Glutamatergic neuron (in vitro differentiated cells): ENCODE measurements around the gene MYO15A. TPM values are rescaled to one million over a fixed set of nuclear protein-coding genes. Genes with fewer than 3 reads are reported as not detected.

Experiments used
- DNase-seq: peaks from one replicate; pipeline ENCODE4 v3.0.0; 2022
- H3K27ac Mint-ChIP-seq: one replicate; pipeline ENCODE4 v1.8.0; 2020; ENCODE audit warnings: mild to moderate bottlenecking, mixed read lengths, inconsistent platforms; ENCODE audit not compliant: unreplicated experiment
- H3K27me3 Mint-ChIP-seq: one replicate; pipeline ENCODE4 v1.8.0; 2020; ENCODE audit warnings: mild to moderate bottlenecking, moderate library complexity, mixed read lengths, inconsistent platforms; ENCODE audit not compliant: unreplicated experiment
- H3K36me3 Mint-ChIP-seq: one replicate; pipeline ENCODE4 v1.8.0; 2020; ENCODE audit warnings: mild to moderate bottlenecking, mixed read lengths, inconsistent platforms; ENCODE audit not compliant: unreplicated experiment
- H3K4me1 Mint-ChIP-seq: one replicate; pipeline ENCODE4 v1.8.0; 2020; ENCODE audit warnings: mild to moderate bottlenecking, low read depth, mixed read lengths, inconsistent platforms; ENCODE audit not compliant: unreplicated experiment
- H3K4me3 Mint-ChIP-seq: one replicate; pipeline ENCODE4 v1.8.0; 2020; ENCODE audit warnings: mild to moderate bottlenecking, mixed read lengths, inconsistent platforms; ENCODE audit not compliant: unreplicated experiment
- H3K9me3 Mint-ChIP-seq: one replicate; pipeline ENCODE4 v1.8.0; 2020; ENCODE audit warnings: mild to moderate bottlenecking, moderate library complexity, mixed read lengths, inconsistent platforms; ENCODE audit not compliant: unreplicated experiment
- CTCF ChIP-seq: fragments of 200-600 bp; sonication (generic); IDR thresholded peaks from one replicate; pipeline ENCODE4 v1.5.0; 2021; ENCODE audit not compliant: partially characterized antibody, unreplicated experiment
- total RNA-seq: library from RNA; stranded (reverse); fragmentation: NEBNext Ultra II Directional; extraction: Animal tissue kit (Norgen Biotek cat#: 25700); gene quantifications from one replicate; pipeline ENCODE4 v1.2.1, GENCODE V29; 2021; ENCODE audit not compliant: unreplicated experiment

The MYO15A gene
- total RNA-seq, 1 donor from 2014 or later: 4.0 TPM

- H3K4me3 Mint-ChIP-seq: no peak overlapping the region
- H3K27me3 Mint-ChIP-seq: no peaks in the 10 kb centered on the region
- no peaks in the 10 kb centered on the region for H3K4me1 Mint-ChIP-seq
- no peaks in the 10 kb centered on the region for H3K36me3 Mint-ChIP-seq
- no peaks in the 10 kb centered on the region for H3K9me3 Mint-ChIP-seq
- TF ChIP-seq CTCF: no peak
- H3K27ac Mint-ChIP-seq: no peak overlapping the region
- DNase-seq: no peak
Observed at GRCh38 chr17:18129041-18129502, 20.5 kb downstream of the MYO15A start.

GRCh38 chr17:18132711-18133110 is 24.2 kb downstream of the MYO15A start:
- Mint-ChIP-seq H3K27ac (no peak overlapping the region), H3K9me3 (no peaks in the 10 kb centered on the region), H3K4me1 (peaks cover 6% of the 10 kb centered on the region)

GRCh38 chr17:18136357-18136756 is 27.8 kb downstream of the MYO15A start:
- Mint-ChIP-seq H3K4me3 (no peak overlapping the region), H3K9me3 (peaks cover 2% of the 10 kb centered on the region), H3K27ac (no peak overlapping the region), H3K4me1 (peaks cover 6% of the 10 kb centered on the region), H3K36me3 (no peaks in the 10 kb centered on the region), H3K27me3 (peaks cover 4% of the 10 kb centered on the region)
- no peak for DNase-seq
- TF ChIP-seq CTCF: no peak

More at GRCh38 chr17:18132711-18133110, 24.2 kb downstream of the MYO15A start:
- TF ChIP-seq CTCF: no peak
- no peak for DNase-seq
- Mint-ChIP-seq H3K36me3 (no peaks in the 10 kb centered on the region), H3K27me3 (peaks cover 4% of the 10 kb centered on the region), H3K4me3 (no peak overlapping the region)

- peaks cover 6% of the 10 kb centered on the region for H3K4me1 Mint-ChIP-seq
- H3K9me3 Mint-ChIP-seq: peaks cover 2% of the 10 kb centered on the region
- TF ChIP-seq CTCF: no peak
- no peak overlapping the region for H3K4me3 Mint-ChIP-seq
- H3K27me3 Mint-ChIP-seq: peaks cover 4% of the 10 kb centered on the region
- H3K27ac Mint-ChIP-seq: no peak overlapping the region
- DNase-seq: no peak
- H3K36me3 Mint-ChIP-seq: no peaks in the 10 kb centered on the region
Observed at GRCh38 chr17:18138065-18138749, 29.7 kb downstream of the MYO15A start.

- peaks cover 2% of the 10 kb centered on the region for H3K9me3 Mint-ChIP-seq
- H3K36me3 Mint-ChIP-seq: no peaks in the 10 kb centered on the region
- no peak for TF ChIP-seq CTCF
Observed at GRCh38 chr17:18139092-18139491, 30.5 kb downstream of the MYO15A start.

More at GRCh38 chr17:18139092-18139491, 30.5 kb downstream of the MYO15A start:
- no peak overlapping the region for H3K27ac Mint-ChIP-seq
- no peak for DNase-seq
- no peak overlapping the region for H3K4me3 Mint-ChIP-seq
- peaks cover 6% of the 10 kb centered on the region for H3K4me1 Mint-ChIP-seq
- H3K27me3 Mint-ChIP-seq: peaks cover 4% of the 10 kb centered on the region
